Spleen (tissue), 11 donors: Measurements from ENCODE around the gene TMEM45B. TPM values are rescaled to one million over a fixed set of nuclear protein-coding genes. Genes with fewer than 3 reads are reported as not detected.

Experiments used
- DNase-seq: peaks from one replicate; pipeline ENCODE4 v3.0.0-alpha.2; 2020
- H3K27ac ChIP-seq, 8 donors: fragments of 200-600 bp; sonication (generic) in 7 of 8; 1 replicate in 4 of 8; 2 replicates in 4 of 8; pipeline versions ENCODE4 v1.5.0 to v1.8.0; 2016 to 2021; ENCODE audit warnings: inconsistent platforms in 4 of 8, mild to moderate bottlenecking in 4 of 8, moderate library complexity in 1 of 8
- H3K27me3 ChIP-seq, 7 donors: fragments of 200-600 bp; sonication (generic) in 6 of 7; replicated peaks in 1 of 7; 1 replicate in 4 of 7; 2 replicates in 3 of 7; pipeline versions ENCODE4 v1.5.0 to v1.8.0; 2016 to 2021; ENCODE audit warnings: inconsistent platforms in 3 of 7, mild to moderate bottlenecking in 1 of 7
- H3K36me3 ChIP-seq, 6 donors: fragments of 200-600 bp; sonication (generic) in 5 of 6; 1 replicate in 4 of 6; 2 replicates in 2 of 6; pipeline versions ENCODE4 v1.5.0 to v1.8.0; 2016 to 2021; ENCODE audit warnings: inconsistent platforms in 2 of 6
- H3K4me1 ChIP-seq, 6 donors: fragments of 200-600 bp; sonication (generic) in 5 of 6; 1 replicate in 3 of 6; 2 replicates in 3 of 6; pipeline versions ENCODE4 v1.5.0 to v1.8.0; 2016 to 2021; ENCODE audit warnings: inconsistent platforms in 3 of 6
- H3K4me3 ChIP-seq, 8 donors: fragments of 200-600 bp; sonication (generic) in 7 of 8; 1 replicate in 4 of 8; 2 replicates in 4 of 8; pipeline versions ENCODE4 v1.5.0 to v1.8.0; 2016 to 2021; ENCODE audit warnings: inconsistent platforms in 4 of 8, mild to moderate bottlenecking in 4 of 8, moderate library complexity in 2 of 8
- H3K9me3 ChIP-seq, 8 donors: fragments of 200-600 bp; sonication (generic) in 7 of 8; 1 replicate in 4 of 8; 2 replicates in 4 of 8; pipeline versions ENCODE4 v1.5.0 to v1.8.0; 2016 to 2021; ENCODE audit warnings: inconsistent platforms in 4 of 8
- CTCF ChIP-seq, 11 experiments: fragments of 200-600 bp in 7 of 11; fragments of 450-650 bp in 4 of 11; sonication (generic) in 4 of 11; IDR thresholded peaks in 8 of 11; conservative IDR thresholded peaks in 3 of 11; 1 replicate in 7 of 11; 2 replicates in 4 of 11; pipeline versions ENCODE4 v1.4.0 to v1.8.0; 2016 to 2021; ENCODE audit warnings: antibody characterized with exemption in 11 of 11, inconsistent platforms in 4 of 11, mild to moderate bottlenecking in 1 of 11
- POLR2A ChIP-seq, 3 donors: fragments of 450-650 bp; IDR thresholded peaks; one replicate each; pipeline ENCODE4 v1.5.1; 2017; ENCODE audit warnings: antibody characterized with exemption in 3 of 3, mild to moderate bottlenecking in 1 of 3
- POLR2AphosphoS5 ChIP-seq, 3 donors: sonication (generic); formaldehyde crosslinking; IDR thresholded peaks; one replicate each; pipeline ENCODE4 v1.5.1; 2017; ENCODE audit warnings: antibody characterized with exemption in 3 of 3
- WGBS, 5 donors: extraction: QIAGEN DNeasy Blood & Tissue Kit in 3 of 5; methylation state at CpG; one replicate each; pipeline versions ENCODE4 v1.1.5 to v1.1.7; 2013 to 2018; 5-methylcytosine and 5-hydroxymethylcytosine counted together
- intact Hi-C: fragments of 100-400 bp; cut with DNase I; formaldehyde crosslinking; loops from one replicate; pipeline ENCODE4 v1.15.0; 2023; ENCODE audit warnings: low total_unique reads
- polyA plus RNA-seq, 3 donors: library from polyadenylated mRNA; stranded (reverse); fragments of 200-250 nt; gene quantifications; one replicate each; pipeline ENCODE4 v1.2.1, GENCODE V29; 2013
- total RNA-seq, 7 donors: library from RNA; depleted of rRNA in 3 of 7; stranded (reverse); fragments of >200 nt in 3 of 7; fragmentation: NEBNext Ultra II Directional in 4 of 7; extraction: Animal tissue kit (Norgen Biotek cat#: 25700) in 4 of 7; gene quantifications; one replicate each; pipeline versions ENCODE4 v1.1.0 to v1.2.1, GENCODE V29; 2016 to 2021
- donor health status: healthy with polysubstance abuse.
- donor health status: DM: no; HTN: no; CAD: no; lungs with moderate emphysema.
- donor health status: DM: no; HTN: no; CAD: no.
- donor health status: Bipolar disorder and iron deficiency.
- donor health status: healthy.
- donor health status: DM: no; HTN: no; CAD: no.
- donor health status: DM: yes; HTN: yes; CAD: no.

The TMEM45B gene
- total and polyA plus RNA-seq, 10 donors: 0.05 to 5.1 (median 0.67) TPM

- H3K4me3 ChIP-seq: no peak overlapping the region
- TF ChIP-seq CTCF (IDR thresholded peaks at IDR 0.05 in 8 of 11, conservative IDR thresholded peaks at IDR 0.05 in 3 of 11) (no peak), POLR2AphosphoS5 (IDR thresholded peaks at IDR 0.05) (no peak), POLR2A (IDR thresholded peaks at IDR 0.05) (no peak)
- H3K27ac ChIP-seq: no peak overlapping the region
- intact Hi-C loops: no loop called here
- H3K36me3 ChIP-seq: no peaks in the 10 kb centered on the region
- H3K27me3 ChIP-seq: peaks cover 0 to 5% (median 0%) of the 10 kb centered on the region in 7 donors
- no peak for DNase-seq
- WGBS, 5 donors: 58 to 75% (median 67%) methylated on average over 2 of the region's 2 CpGs
- peaks cover 0 to 8% (median 5%) of the 10 kb centered on the region in 8 donors for H3K9me3 ChIP-seq
- H3K4me1 ChIP-seq: no peaks in the 10 kb centered on the region
Observed at GRCh38 chr11:129790106-129790505, 25.5 kb upstream of the TMEM45B start.

GRCh38 chr11:129791515-129791914 lies 24.1 kb upstream of the TMEM45B start:
- no peak overlapping the region for H3K27ac ChIP-seq
- TF ChIP-seq CTCF (IDR thresholded peaks at IDR 0.05 in 8 of 11, conservative IDR thresholded peaks at IDR 0.05 in 3 of 11) (no peak), POLR2A (IDR thresholded peaks at IDR 0.05) (no peak), POLR2AphosphoS5 (IDR thresholded peaks at IDR 0.05) (no peak)
- H3K36me3 ChIP-seq: no peaks in the 10 kb centered on the region
- peaks cover 0 to 5% (median 0%) of the 10 kb centered on the region in 7 donors for H3K27me3 ChIP-seq
- 94 to 98% (median 96%) methylated on average over 2 of the region's 2 CpGs for WGBS, 5 donors
- no peaks in the 10 kb centered on the region for H3K4me1 ChIP-seq
- peaks cover 0 to 19% (median 10%) of the 10 kb centered on the region in 8 donors for H3K9me3 ChIP-seq
- intact Hi-C loops: no loop called here
- no peak for DNase-seq
- no peak overlapping the region for H3K4me3 ChIP-seq

GRCh38 chr11:129792663-129793062 lies 23.0 kb upstream of the TMEM45B start:
- 49 to 72% (median 69%) methylated on average over 3 to 4 of the region's 4 CpGs for WGBS, 5 donors

GRCh38 chr11:129795089-129795488 lies 20.6 kb upstream of the TMEM45B start:
- WGBS, 5 donors: 38 to 71% (median 51%) methylated on average over 2 of the region's 2 CpGs
- peaks cover 0 to 41% (median 26%) of the 10 kb centered on the region in 8 donors for H3K9me3 ChIP-seq
- no peak overlapping the region for H3K27ac ChIP-seq
- H3K4me1 ChIP-seq: no peaks in the 10 kb centered on the region
- no peak overlapping the region for H3K4me3 ChIP-seq
- no peak for DNase-seq
- H3K27me3 ChIP-seq: peaks cover 0 to 5% (median 0%) of the 10 kb centered on the region in 7 donors
- no peaks in the 10 kb centered on the region for H3K36me3 ChIP-seq
- intact Hi-C loops: no loop called here
- TF ChIP-seq POLR2AphosphoS5 (IDR thresholded peaks at IDR 0.05) (no peak), POLR2A (IDR thresholded peaks at IDR 0.05) (no peak), CTCF (IDR thresholded peaks at IDR 0.05 in 8 of 11, conservative IDR thresholded peaks at IDR 0.05 in 3 of 11) (no peak)

More at GRCh38 chr11:129792663-129793062, 23.0 kb upstream of the TMEM45B start:
- intact Hi-C loops: no loop called here
- no peak overlapping the region for H3K4me3 ChIP-seq
- peaks cover 0 to 5% (median 0%) of the 10 kb centered on the region in 7 donors for H3K27me3 ChIP-seq
- no peaks in the 10 kb centered on the region for H3K36me3 ChIP-seq
- DNase-seq: no peak
- peaks cover 0 to 19% (median 10%) of the 10 kb centered on the region in 8 donors for H3K9me3 ChIP-seq
- H3K4me1 ChIP-seq: no peaks in the 10 kb centered on the region
- TF ChIP-seq POLR2A (IDR thresholded peaks at IDR 0.05): no peak
- no peak for TF ChIP-seq POLR2AphosphoS5 (IDR thresholded peaks at IDR 0.05)
- TF ChIP-seq CTCF (IDR thresholded peaks at IDR 0.05 in 8 of 11, conservative IDR thresholded peaks at IDR 0.05 in 3 of 11): no peak
- H3K27ac ChIP-seq: no peak overlapping the region
